Effector memory CD8-positive, alpha-beta T cell (primary cell): Measurements from ENCODE around the gene QSER1.
"Not testable (repeated sequence)": the region's sequence is repeated elsewhere in the genome, so short reads cannot be mapped to it uniquely, and the experiment has no call there.

Experiments
- ATAC-seq: fragments of 150-1000 bp; cut with Tn5 transposase; replicated peaks from 2 replicates; pipeline ENCODE4 v1.10.0; 2021; ENCODE audit warnings: mild to moderate bottlenecking, moderate library complexity
- DNase-seq, 3 experiments: peaks; one replicate each; pipeline ENCODE4 v3.0.0; 2021
- H3K27ac Mint-ChIP-seq, 2 donors: one replicate each; pipeline ENCODE4 v1.8.0; 2022; ENCODE audit warnings: mild to moderate bottlenecking in 2 of 2, mixed read lengths in 2 of 2, moderate library complexity in 2 of 2
- H3K27me3 Mint-ChIP-seq, 2 donors: one replicate each; pipeline ENCODE4 v1.8.0; 2022; ENCODE audit warnings: mixed read lengths in 2 of 2
- H3K36me3 Mint-ChIP-seq: one replicate; pipeline ENCODE4 v1.8.0; 2022; ENCODE audit warnings: mild to moderate bottlenecking, moderate library complexity, mixed read lengths; ENCODE audit not compliant: insufficient read depth
- H3K4me1 Mint-ChIP-seq, 2 donors: one replicate each; pipeline ENCODE4 v1.8.0; 2022; ENCODE audit warnings: low read depth in 2 of 2, mixed read lengths in 2 of 2
- H3K4me3 Mint-ChIP-seq, 2 donors: one replicate each; pipeline ENCODE4 v1.8.0; 2022; ENCODE audit warnings: mild to moderate bottlenecking in 2 of 2, mixed read lengths in 2 of 2, moderate library complexity in 2 of 2
- H3K9me3 Mint-ChIP-seq, 2 donors: one replicate each; pipeline ENCODE4 v1.8.0; 2022; ENCODE audit warnings: mixed read lengths in 2 of 2

QSER1 gene

DNA sequence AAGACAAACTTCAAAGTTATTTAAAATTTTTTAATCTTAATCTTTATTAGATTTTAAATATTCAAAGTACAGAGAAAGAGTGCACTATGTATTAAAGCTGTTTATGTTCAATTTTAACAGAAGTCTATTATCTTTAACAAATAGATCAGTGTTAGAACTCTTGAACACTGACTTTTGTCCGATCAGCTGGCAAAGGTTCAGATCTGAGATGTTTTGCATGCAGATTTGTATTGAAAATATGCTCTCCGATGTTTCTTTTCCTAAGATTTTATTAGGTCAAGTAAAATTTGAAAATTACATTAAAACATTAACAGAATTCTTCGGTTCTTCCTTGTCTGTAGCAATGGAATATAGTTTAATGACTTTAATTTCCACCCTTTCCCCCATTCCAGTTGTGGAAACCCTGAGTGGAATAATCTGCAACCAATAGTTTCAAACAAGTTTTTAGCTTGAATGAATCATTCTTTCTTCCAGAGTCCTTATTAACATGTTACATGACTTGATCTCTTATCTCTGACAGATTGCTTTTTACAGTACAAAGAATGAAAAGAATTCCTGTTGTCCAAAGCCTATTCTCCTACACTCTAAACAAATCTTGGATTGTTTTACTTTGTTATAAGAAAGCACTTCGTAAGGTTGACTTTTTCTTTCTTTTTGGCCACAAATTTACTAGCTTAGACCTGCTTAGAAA, 135.4 kb downstream of the QSER1 start:
- H3K36me3 Mint-ChIP-seq: no peaks in the 10 kb centered on the region
- ATAC-seq (no peak), DNase-seq (no peak)
- peaks cover 26 to 40% of the 10 kb centered on the region in 2 donors for H3K27me3 Mint-ChIP-seq
- no peak overlapping the region for H3K4me3 Mint-ChIP-seq
- H3K4me1 Mint-ChIP-seq: no peaks in the 10 kb centered on the region
- no peaks in the 10 kb centered on the region for H3K9me3 Mint-ChIP-seq
- H3K27ac Mint-ChIP-seq: no peak overlapping the region

DNA sequence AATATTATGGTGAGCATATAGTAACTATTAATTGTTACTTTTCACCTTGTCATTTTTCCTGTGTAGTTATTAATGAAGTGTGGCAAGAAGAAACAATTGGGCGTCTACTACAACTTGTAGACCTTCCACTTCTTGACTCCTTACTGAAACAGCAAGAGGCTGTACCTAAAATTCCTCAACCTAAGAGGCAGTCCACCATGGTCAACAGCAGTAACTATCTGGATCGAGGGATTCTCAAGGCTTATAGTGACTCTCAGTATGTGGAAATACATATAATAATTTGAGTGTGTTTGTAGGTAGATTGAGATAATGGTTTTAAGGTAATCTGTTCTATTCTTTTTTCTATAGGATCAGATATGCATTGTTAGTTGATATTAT, 135.9 kb downstream of the QSER1 start:
- no peaks in the 10 kb centered on the region for H3K4me1 Mint-ChIP-seq
- no peaks in the 10 kb centered on the region for H3K9me3 Mint-ChIP-seq
- no peak for DNase-seq
- H3K4me3 Mint-ChIP-seq: no peak overlapping the region
- H3K27ac Mint-ChIP-seq: no peak overlapping the region
- no peaks in the 10 kb centered on the region for H3K36me3 Mint-ChIP-seq
- H3K27me3 Mint-ChIP-seq: peaks cover 29 to 42% of the 10 kb centered on the region in 2 donors
- ATAC-seq: no peak

DNA sequence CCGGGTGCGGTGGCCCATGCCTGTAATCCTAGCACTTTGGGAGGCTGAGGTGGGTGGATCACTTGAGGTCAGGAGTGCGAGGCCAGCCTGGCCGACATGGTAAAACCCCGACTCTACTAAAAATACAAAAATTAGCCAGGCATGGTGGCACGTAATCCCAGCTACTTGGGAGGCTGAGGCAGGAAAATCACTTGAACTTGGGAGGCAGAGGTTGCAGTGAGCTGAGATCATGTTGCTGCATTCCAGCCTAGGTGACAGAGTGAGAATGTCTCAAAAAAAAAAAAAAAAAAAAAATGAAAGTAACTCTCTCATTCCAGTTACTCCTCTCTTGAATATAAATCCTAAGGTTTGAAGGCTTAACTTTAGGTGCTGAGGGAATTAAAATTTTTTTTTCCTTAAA, 136.6 kb downstream of the QSER1 start:
- H3K9me3 Mint-ChIP-seq, H3K27ac Mint-ChIP-seq, DNase-seq, H3K4me3 Mint-ChIP-seq, H3K36me3 Mint-ChIP-seq, H3K4me1 Mint-ChIP-seq, ATAC-seq: not testable (repeated sequence)
- peaks cover 36 to 46% of the 10 kb centered on the region in 2 donors for H3K27me3 Mint-ChIP-seq
